Fibroblast of lung (primary cell): ENCODE data around the gene TLE1. TPM values are rescaled to one million over a fixed set of nuclear protein-coding genes. Genes with fewer than 3 reads are reported as not detected.
A peak's percentile ranks its signal among the peaks of the same experiment; 100 is the strongest.

ENCODE experiments used
- DNase-seq, 2 donors: peaks; one replicate each; pipeline versions ENCODE4 v3.0.0 to v3.0.0-alpha.2; 2010; ENCODE audit warnings: low read depth in 2 of 2
- H2AFZ ChIP-seq: 2 replicates; pipeline ENCODE4 v1.5.1; 2012; ENCODE audit warnings: low read length, control low read depth, inconsistent platforms
- H3K27ac ChIP-seq: 2 replicates; pipeline ENCODE4 v1.5.1; 2011; ENCODE audit warnings: low read length, control low read depth; ENCODE audit not compliant: insufficient read depth
- H3K27me3 ChIP-seq: 2 replicates; pipeline ENCODE4 v1.5.1; 2011; ENCODE audit warnings: mild to moderate bottlenecking, low read length; ENCODE audit not compliant: control insufficient read depth, insufficient read depth
- H3K36me3 ChIP-seq: 2 replicates; pipeline ENCODE4 v1.5.1; 2011; ENCODE audit warnings: low read length; ENCODE audit not compliant: control insufficient read depth, insufficient read depth
- H3K4me1 ChIP-seq: 2 replicates; pipeline ENCODE4 v1.5.1; 2011; ENCODE audit warnings: low read length; ENCODE audit not compliant: control insufficient read depth, insufficient read depth; ENCODE audit errors: extremely low read depth
- H3K4me2 ChIP-seq: 2 replicates; pipeline ENCODE4 v1.5.1; 2011; ENCODE audit warnings: low read length, control low read depth; ENCODE audit not compliant: insufficient read depth; ENCODE audit errors: extremely low read depth
- H3K4me3 ChIP-seq, 4 experiments: fragments of 200-600 bp in 1 of 4; sonication (generic) in 1 of 4; replicated peaks in 1 of 4; 2 replicates each; pipeline ENCODE4 v1.5.1; 2011 to 2016; ENCODE audit warnings: low read length in 4 of 4, low read depth in 3 of 4, mild to moderate bottlenecking in 3 of 4, control low read depth in 2 of 4, inconsistent platforms in 1 of 4, mixed read lengths in 1 of 4; ENCODE audit not compliant: insufficient read depth in 1 of 4; ENCODE audit errors: control extremely low read depth in 1 of 4
- H3K79me2 ChIP-seq: 2 replicates; pipeline ENCODE4 v1.5.1; 2012; ENCODE audit warnings: mild to moderate bottlenecking, low read length, inconsistent platforms; ENCODE audit not compliant: control insufficient read depth, insufficient read depth
- H3K9ac ChIP-seq: 2 replicates; pipeline ENCODE4 v1.5.1; 2011; ENCODE audit warnings: mild to moderate bottlenecking, low read length, control low read depth; ENCODE audit not compliant: insufficient read depth
- H3K9me3 ChIP-seq: 2 replicates; pipeline ENCODE4 v1.5.1; 2012; ENCODE audit warnings: low read depth, low read length; ENCODE audit not compliant: control insufficient read depth, insufficient read depth
- H4K20me1 ChIP-seq: 2 replicates; pipeline ENCODE4 v1.5.1; 2011; ENCODE audit warnings: low read length; ENCODE audit not compliant: control insufficient read depth, insufficient read depth; ENCODE audit errors: extremely low read depth
- EZH2 ChIP-seq: IDR thresholded peaks from 2 replicates; pipeline ENCODE4 v1.5.1; 2012; ENCODE audit warnings: low read length, control low read depth, mild to moderate bottlenecking; ENCODE audit errors: missing control alignments
- polyA plus RNA-seq, 2 donors: library from polyadenylated mRNA; depleted of rRNA in 1 of 2; stranded (reverse) in 1 of 2; unstranded in 1 of 2; fragments of >200 nt; gene quantifications; 2 replicates each; pipeline ENCODE4 v1.2.1, GENCODE V29; 2011 to 2012; ENCODE audit warnings: missing spikeins in 1 of 2
- total RNA-seq: library from RNA; depleted of rRNA; stranded (reverse); fragments of >200 nt; gene quantifications from 2 replicates; pipeline ENCODE4 v1.2.1, GENCODE V29; 2014
- TF ChIP-seq, protein P1 (sequence below), 2 donors: IDR thresholded peaks in 1 of 2; conservative IDR thresholded peaks in 1 of 2; 1 replicate in 1 of 2; 2 replicates in 1 of 2; pipeline ENCODE4 v1.5.1; 2011 to 2012; ENCODE audit warnings: low read length in 2 of 2, control low read depth in 1 of 2, inconsistent platforms in 1 of 2, low read depth in 1 of 2, mild to moderate bottlenecking in 1 of 2

Gene TLE1
- total and polyA plus RNA-seq, 2 donors (not counting 1 experiment from before 2014, with no cell fraction given): 29.3 to 29.7 TPM

DNA sequence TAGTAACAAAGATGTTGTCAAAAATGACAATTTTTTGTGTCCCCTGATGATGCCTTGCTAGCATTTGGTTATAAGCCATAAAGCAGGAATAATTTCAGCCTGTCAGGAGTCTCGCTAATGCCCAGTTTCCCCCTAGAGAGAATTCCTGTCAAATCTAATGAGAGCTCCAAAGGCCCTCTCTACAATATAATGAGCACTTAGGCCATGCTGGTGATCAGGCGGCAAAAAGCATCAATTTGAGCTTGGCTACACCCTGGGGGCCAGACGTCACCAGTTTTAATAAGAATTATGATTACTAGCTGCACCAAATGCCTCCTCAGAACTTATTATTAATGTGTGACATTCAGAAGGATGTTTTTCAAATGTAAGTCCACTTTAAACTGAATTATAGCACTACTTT lies 6.1 kb downstream of the TLE1 start:
- H4K20me1 ChIP-seq: peaks cover 3% of the 10 kb centered on the region
- peak overlapping the region in 1 of 4 experiments; percentile 6 for H3K4me3 ChIP-seq
- H2AFZ ChIP-seq: no peak overlapping the region
- peaks cover 65% of the 10 kb centered on the region for H3K79me2 ChIP-seq
- H3K27me3 ChIP-seq: no peaks in the 10 kb centered on the region
- no peak for DNase-seq
- H3K4me2 ChIP-seq: peak overlapping the region; percentile 55
- H3K36me3 ChIP-seq: no peaks in the 10 kb centered on the region
- H3K27ac ChIP-seq: no peak overlapping the region
- no peak for TF ChIP-seq EZH2
- TF ChIP-seq, protein P1, sequence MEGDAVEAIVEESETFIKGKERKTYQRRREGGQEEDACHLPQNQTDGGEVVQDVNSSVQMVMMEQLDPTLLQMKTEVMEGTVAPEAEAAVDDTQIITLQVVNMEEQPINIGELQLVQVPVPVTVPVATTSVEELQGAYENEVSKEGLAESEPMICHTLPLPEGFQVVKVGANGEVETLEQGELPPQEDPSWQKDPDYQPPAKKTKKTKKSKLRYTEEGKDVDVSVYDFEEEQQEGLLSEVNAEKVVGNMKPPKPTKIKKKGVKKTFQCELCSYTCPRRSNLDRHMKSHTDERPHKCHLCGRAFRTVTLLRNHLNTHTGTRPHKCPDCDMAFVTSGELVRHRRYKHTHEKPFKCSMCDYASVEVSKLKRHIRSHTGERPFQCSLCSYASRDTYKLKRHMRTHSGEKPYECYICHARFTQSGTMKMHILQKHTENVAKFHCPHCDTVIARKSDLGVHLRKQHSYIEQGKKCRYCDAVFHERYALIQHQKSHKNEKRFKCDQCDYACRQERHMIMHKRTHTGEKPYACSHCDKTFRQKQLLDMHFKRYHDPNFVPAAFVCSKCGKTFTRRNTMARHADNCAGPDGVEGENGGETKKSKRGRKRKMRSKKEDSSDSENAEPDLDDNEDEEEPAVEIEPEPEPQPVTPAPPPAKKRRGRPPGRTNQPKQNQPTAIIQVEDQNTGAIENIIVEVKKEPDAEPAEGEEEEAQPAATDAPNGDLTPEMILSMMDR (conservative IDR thresholded peaks at IDR 0.05 in 1 of 2, IDR thresholded peaks at IDR 0.05 in 1 of 2; ENCODE audit: low read depth in 1 of 2, low read length in 2 of 2): no peak
- H3K4me1 ChIP-seq: peaks cover 7% of the 10 kb centered on the region
- no peaks in the 10 kb centered on the region for H3K9me3 ChIP-seq
- H3K9ac ChIP-seq: no peak overlapping the region

- H3K27ac ChIP-seq: no peak overlapping the region
- no peak overlapping the region for H2AFZ ChIP-seq
- peaks cover 9% of the 10 kb centered on the region for H3K4me1 ChIP-seq
- peaks cover 62% of the 10 kb centered on the region for H3K79me2 ChIP-seq
- peaks cover 3% of the 10 kb centered on the region for H4K20me1 ChIP-seq
- H3K4me3 ChIP-seq: peak overlapping the region in 1 of 4 experiments; percentile 6
- H3K27me3 ChIP-seq: no peaks in the 10 kb centered on the region
- peak; percentile 48 to 64 for DNase-seq
- H3K4me2 ChIP-seq: peak overlapping the region; percentile 55
- TF ChIP-seq, protein P1 (conservative IDR thresholded peaks at IDR 0.05 in 1 of 2, IDR thresholded peaks at IDR 0.05 in 1 of 2; ENCODE audit: low read depth in 1 of 2, low read length in 2 of 2): no peak
- no peak for TF ChIP-seq EZH2
- H3K9ac ChIP-seq: no peak overlapping the region
- no peaks in the 10 kb centered on the region for H3K9me3 ChIP-seq
- no peaks in the 10 kb centered on the region for H3K36me3 ChIP-seq
Measured at GRCh38 chr9:81682797-81683196, 6.5 kb downstream of the TLE1 start.

DNA sequence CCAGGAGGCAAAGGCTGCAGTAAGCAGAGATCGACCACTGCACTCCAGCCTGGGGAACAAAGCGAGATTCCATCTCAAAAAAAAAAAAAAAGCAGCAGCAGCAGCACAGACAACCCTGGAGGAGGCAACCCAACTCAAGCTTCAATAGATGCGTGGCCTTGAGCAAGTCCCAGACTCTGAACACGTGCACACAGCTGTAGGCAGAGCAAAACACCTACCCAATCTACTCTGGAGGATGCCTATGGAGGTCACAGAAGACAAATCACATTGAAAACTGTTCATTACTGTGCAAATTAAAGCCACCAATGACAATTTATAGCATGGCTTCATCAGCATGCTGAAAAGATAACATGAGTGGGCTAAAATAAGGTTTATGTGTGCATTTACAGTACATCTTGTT lies 7.2 kb downstream of the TLE1 start:
- TF ChIP-seq EZH2: no peak
- TF ChIP-seq, protein P1 (conservative IDR thresholded peaks at IDR 0.05 in 1 of 2, IDR thresholded peaks at IDR 0.05 in 1 of 2; ENCODE audit: low read depth in 1 of 2, low read length in 2 of 2): no peak
- Histone ChIP-seq H3K9ac (no peak overlapping the region), H3K27me3 (no peaks in the 10 kb centered on the region), H2AFZ (no peak overlapping the region), H3K4me1 (peaks cover 9% of the 10 kb centered on the region), H3K79me2 (peaks cover 58% of the 10 kb centered on the region), H3K9me3 (no peaks in the 10 kb centered on the region), H3K4me2 (no peak overlapping the region), H3K27ac (no peak overlapping the region), H4K20me1 (peaks cover 3% of the 10 kb centered on the region), H3K36me3 (no peaks in the 10 kb centered on the region), H3K4me3 (no peak overlapping the region)
- DNase-seq: no peak
